WTC11 (cell line): Measurements from ENCODE around the gene SLC39A5. TPM values are rescaled to one million over a fixed set of nuclear protein-coding genes. Genes with fewer than 3 reads are reported as not detected.
A peak's percentile ranks its signal among the peaks of the same experiment; 100 is the strongest.

Experiments
- ATAC-seq: fragments of 200-7000 bp; cut with Tn5 transposase; 2 replicates; pipeline ENCODE4 v1.10.0; 2021; ENCODE audit warnings: mild to moderate bottlenecking, moderate library complexity
- Bru-seq: library from RNA; stranded (reverse); fragments of 400-500 nt; gene quantifications from one replicate; lab custom pipeline; 2021; lab: Mats Ljungman, UMichigan
- CTCF ChIA-PET: fragments of 300-600 bp; sonication (Branson Sonifier 250); formaldehyde crosslinking; loops from one replicate; lab custom pipeline; 2021; ENCODE audit warnings: antibody characterized with exemption; lab: Charles Lee
- POLR2A ChIA-PET: fragments of 350-600 bp; sonication (Branson Sonifier 250); formaldehyde crosslinking; loops from one replicate; lab custom pipeline; 2021; ENCODE audit warnings: antibody characterized with exemption; lab: Charles Lee
- DNase-seq: peaks from one replicate; pipeline ENCODE4 v3.0.0; 2021; ENCODE audit warnings: low spot score
- H3K27ac Mint-ChIP-seq: 2 replicates; pipeline ENCODE4 v1.8.0; 2021; ENCODE audit warnings: mixed read lengths
- H3K27me3 Mint-ChIP-seq: 2 replicates; pipeline ENCODE4 v1.8.0; 2021; ENCODE audit warnings: low read depth, mild to moderate bottlenecking, moderate library complexity, mixed read lengths
- H3K36me3 Mint-ChIP-seq: 2 replicates; pipeline ENCODE4 v1.8.0; 2021; ENCODE audit warnings: mixed read lengths
- H3K4me1 Mint-ChIP-seq: 2 replicates; pipeline ENCODE4 v1.8.0; 2022; ENCODE audit warnings: mixed read lengths
- H3K4me3 Mint-ChIP-seq: 2 replicates; pipeline ENCODE4 v1.8.0; 2021; ENCODE audit warnings: mild to moderate bottlenecking, moderate library complexity, mixed read lengths
- H3K9me3 Mint-ChIP-seq: 2 replicates; pipeline ENCODE4 v1.8.0; 2021; ENCODE audit warnings: mixed read lengths
- ATF6 ChIP-seq: sonication (generic); formaldehyde crosslinking; IDR thresholded peaks from 2 replicates; pipeline ENCODE4 v1.8.1; 2023; ENCODE audit warnings: mild to moderate bottlenecking, missing genetic modification reagents
- ELF4 ChIP-seq: sonication (generic); formaldehyde crosslinking; IDR thresholded peaks from 2 replicates; pipeline ENCODE4 v1.8.1; 2022; ENCODE audit warnings: low read depth, mild to moderate bottlenecking, moderate library complexity, missing genetic modification reagents
- FOXP4 ChIP-seq: sonication (generic); formaldehyde crosslinking; IDR thresholded peaks from 2 replicates; pipeline ENCODE4 v1.8.0; 2022; ENCODE audit warnings: mild to moderate bottlenecking, missing genetic modification reagents
- NR3C1 ChIP-seq: sonication (generic); formaldehyde crosslinking; conservative IDR thresholded peaks from 2 replicates; pipeline ENCODE4 v1.8.1; 2023; ENCODE audit warnings: low read depth, mild to moderate bottlenecking, missing genetic modification reagents
- SP1 ChIP-seq: sonication (generic); formaldehyde crosslinking; conservative IDR thresholded peaks from 2 replicates; pipeline ENCODE4 v1.8.1; 2022; ENCODE audit warnings: missing genetic modification reagents
- TP53 ChIP-seq: sonication (generic); formaldehyde crosslinking; IDR thresholded peaks from 2 replicates; pipeline ENCODE4 v1.8.1; 2023; ENCODE audit warnings: mild to moderate bottlenecking, missing genetic modification reagents
- ZNF532 ChIP-seq: fragments of 250-450 bp; sonication (Bioruptor Pico); IDR thresholded peaks from 2 replicates; pipeline ENCODE4 v1.9.0; 2021; ENCODE audit warnings: mild to moderate bottlenecking, borderline replicate concordance
- long read RNA-seq, 3 experiments: library from RNA in 1 of 3; library from capped mRNA in 1 of 3; library from polyadenylated mRNA in 1 of 3; unstranded in 2 of 3; stranded (forward) in 1 of 3; transcript quantifications; one replicate each; pipeline ENCODE4 v2.0.0, GENCODE V29; 2021
- total RNA-seq: library from RNA; stranded (reverse); gene quantifications from 3 replicates; pipeline ENCODE4 v1.2.3, GENCODE V29; 2021
- TF ChIP-seq, protein P1 (sequence below): fragments of 250-450 bp; sonication (Bioruptor Pico); IDR thresholded peaks from 2 replicates; pipeline ENCODE4 v2.1.2; 2022; ENCODE audit warnings: mild to moderate bottlenecking, moderate library complexity
- TF ChIP-seq, protein P2 (sequence below): fragments of 250-450 bp; sonication (Bioruptor Pico); IDR thresholded peaks from 2 replicates; pipeline ENCODE4 v1.9.0; 2021; ENCODE audit warnings: moderate library complexity, mild to moderate bottlenecking, inconsistent platforms, borderline replicate concordance
- TF ChIP-seq, protein P3 (sequence below): sonication (generic); formaldehyde crosslinking; conservative IDR thresholded peaks from 2 replicates; pipeline ENCODE4 v1.8.1; 2022; ENCODE audit warnings: mild to moderate bottlenecking, missing genetic modification reagents
- TF ChIP-seq, protein P4 (sequence below): sonication (generic); formaldehyde crosslinking; IDR thresholded peaks from 2 replicates; pipeline ENCODE4 v1.8.1; 2022; ENCODE audit warnings: low read depth, mild to moderate bottlenecking, moderate library complexity, missing genetic modification reagents, borderline replicate concordance
- TF ChIP-seq, protein P5 (sequence below): sonication (generic); formaldehyde crosslinking; conservative IDR thresholded peaks from 2 replicates; pipeline ENCODE4 v1.8.1; 2023; ENCODE audit warnings: mild to moderate bottlenecking, low read depth, missing genetic modification reagents, moderate library complexity

Gene SLC39A5, protein sequence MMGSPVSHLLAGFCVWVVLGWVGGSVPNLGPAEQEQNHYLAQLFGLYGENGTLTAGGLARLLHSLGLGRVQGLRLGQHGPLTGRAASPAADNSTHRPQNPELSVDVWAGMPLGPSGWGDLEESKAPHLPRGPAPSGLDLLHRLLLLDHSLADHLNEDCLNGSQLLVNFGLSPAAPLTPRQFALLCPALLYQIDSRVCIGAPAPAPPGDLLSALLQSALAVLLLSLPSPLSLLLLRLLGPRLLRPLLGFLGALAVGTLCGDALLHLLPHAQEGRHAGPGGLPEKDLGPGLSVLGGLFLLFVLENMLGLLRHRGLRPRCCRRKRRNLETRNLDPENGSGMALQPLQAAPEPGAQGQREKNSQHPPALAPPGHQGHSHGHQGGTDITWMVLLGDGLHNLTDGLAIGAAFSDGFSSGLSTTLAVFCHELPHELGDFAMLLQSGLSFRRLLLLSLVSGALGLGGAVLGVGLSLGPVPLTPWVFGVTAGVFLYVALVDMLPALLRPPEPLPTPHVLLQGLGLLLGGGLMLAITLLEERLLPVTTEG
- 0.26 to 0.62 TPM (median 0.46 TPM) in 3 replicates for total RNA-seq
- percentile 16 among the genes with signal in this experiment for Bru-seq, nascent RNA
- long read RNA-seq, experiment 1, result 0 reads
- long read RNA-seq, experiment 2, result 0 reads
- long read RNA-seq, experiment 3, result 0 reads

- no peak within 1 kb of the TSS for H3K4me3 Mint-ChIP-seq
- TF ChIP-seq, protein P1, sequence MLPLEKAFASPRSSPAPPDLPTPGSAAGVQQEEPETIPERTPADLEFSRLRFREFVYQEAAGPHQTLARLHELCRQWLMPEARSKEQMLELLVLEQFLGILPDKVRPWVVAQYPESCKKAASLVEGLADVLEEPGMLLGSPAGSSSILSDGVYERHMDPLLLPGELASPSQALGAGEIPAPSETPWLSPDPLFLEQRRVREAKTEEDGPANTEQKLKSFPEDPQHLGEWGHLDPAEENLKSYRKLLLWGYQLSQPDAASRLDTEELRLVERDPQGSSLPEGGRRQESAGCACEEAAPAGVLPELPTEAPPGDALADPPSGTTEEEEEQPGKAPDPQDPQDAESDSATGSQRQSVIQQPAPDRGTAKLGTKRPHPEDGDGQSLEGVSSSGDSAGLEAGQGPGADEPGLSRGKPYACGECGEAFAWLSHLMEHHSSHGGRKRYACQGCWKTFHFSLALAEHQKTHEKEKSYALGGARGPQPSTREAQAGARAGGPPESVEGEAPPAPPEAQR (CRISPR knock-in tag), result no peak
- TF ChIP-seq, protein P2, sequence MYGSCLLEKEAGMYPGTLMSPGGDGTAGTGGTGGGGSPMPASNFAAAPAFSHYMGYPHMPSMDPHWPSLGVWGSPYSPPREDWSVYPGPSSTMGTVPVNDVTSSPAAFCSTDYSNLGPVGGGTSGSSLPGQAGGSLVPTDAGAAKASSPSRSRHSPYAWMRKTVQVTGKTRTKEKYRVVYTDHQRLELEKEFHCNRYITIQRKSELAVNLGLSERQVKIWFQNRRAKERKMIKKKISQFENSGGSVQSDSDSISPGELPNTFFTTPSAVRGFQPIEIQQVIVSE (CRISPR knock-in tag), result no peak
- TF ChIP-seq SP1 (CRISPR knock-in tag) (no peak), TP53 (no peak), ATF6 (no peak), FOXP4 (no peak), ELF4 (CRISPR knock-in tag) (no peak), ZNF532 (CRISPR knock-in tag) (no peak), NR3C1 (no peak)
- TF ChIP-seq, protein P3, sequence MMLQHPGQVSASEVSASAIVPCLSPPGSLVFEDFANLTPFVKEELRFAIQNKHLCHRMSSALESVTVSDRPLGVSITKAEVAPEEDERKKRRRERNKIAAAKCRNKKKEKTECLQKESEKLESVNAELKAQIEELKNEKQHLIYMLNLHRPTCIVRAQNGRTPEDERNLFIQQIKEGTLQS (CRISPR knock-in tag), result no peak
- TF ChIP-seq, protein P4, sequence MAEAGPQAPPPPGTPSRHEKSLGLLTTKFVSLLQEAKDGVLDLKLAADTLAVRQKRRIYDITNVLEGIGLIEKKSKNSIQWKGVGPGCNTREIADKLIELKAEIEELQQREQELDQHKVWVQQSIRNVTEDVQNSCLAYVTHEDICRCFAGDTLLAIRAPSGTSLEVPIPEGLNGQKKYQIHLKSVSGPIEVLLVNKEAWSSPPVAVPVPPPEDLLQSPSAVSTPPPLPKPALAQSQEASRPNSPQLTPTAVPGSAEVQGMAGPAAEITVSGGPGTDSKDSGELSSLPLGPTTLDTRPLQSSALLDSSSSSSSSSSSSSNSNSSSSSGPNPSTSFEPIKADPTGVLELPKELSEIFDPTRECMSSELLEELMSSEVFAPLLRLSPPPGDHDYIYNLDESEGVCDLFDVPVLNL, result no peak
- TF ChIP-seq, protein P5, sequence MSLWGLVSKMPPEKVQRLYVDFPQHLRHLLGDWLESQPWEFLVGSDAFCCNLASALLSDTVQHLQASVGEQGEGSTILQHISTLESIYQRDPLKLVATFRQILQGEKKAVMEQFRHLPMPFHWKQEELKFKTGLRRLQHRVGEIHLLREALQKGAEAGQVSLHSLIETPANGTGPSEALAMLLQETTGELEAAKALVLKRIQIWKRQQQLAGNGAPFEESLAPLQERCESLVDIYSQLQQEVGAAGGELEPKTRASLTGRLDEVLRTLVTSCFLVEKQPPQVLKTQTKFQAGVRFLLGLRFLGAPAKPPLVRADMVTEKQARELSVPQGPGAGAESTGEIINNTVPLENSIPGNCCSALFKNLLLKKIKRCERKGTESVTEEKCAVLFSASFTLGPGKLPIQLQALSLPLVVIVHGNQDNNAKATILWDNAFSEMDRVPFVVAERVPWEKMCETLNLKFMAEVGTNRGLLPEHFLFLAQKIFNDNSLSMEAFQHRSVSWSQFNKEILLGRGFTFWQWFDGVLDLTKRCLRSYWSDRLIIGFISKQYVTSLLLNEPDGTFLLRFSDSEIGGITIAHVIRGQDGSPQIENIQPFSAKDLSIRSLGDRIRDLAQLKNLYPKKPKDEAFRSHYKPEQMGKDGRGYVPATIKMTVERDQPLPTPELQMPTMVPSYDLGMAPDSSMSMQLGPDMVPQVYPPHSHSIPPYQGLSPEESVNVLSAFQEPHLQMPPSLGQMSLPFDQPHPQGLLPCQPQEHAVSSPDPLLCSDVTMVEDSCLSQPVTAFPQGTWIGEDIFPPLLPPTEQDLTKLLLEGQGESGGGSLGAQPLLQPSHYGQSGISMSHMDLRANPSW (CRISPR knock-in tag), result no peak
- peaks cover 10% of the 10 kb centered on the region for H3K4me1 Mint-ChIP-seq
- H3K36me3 Mint-ChIP-seq, result peaks cover 5% of the 10 kb centered on the region; the same call in 1 of the 2 replicates
- ChIA-PET POLR2A (interaction anchor here (1.9 kb wide), 1 partner anchor 8 kb away, joined by 11 read pairs; the partner anchor contains the start of gene RNF41), CTCF (interaction anchor here (0.7 to 2.0 kb wide), 6 partner anchors 8 to 86 kb away, joined by 3 to 14 read pairs (median 5); partner anchors contain the start of genes ANKRD52, CNPY2 and RNF41)
- ATAC-seq (no peak), DNase-seq (no peak)
- no peak within 1 kb of the TSS for H3K27ac Mint-ChIP-seq
- H3K27me3 Mint-ChIP-seq, result peaks cover 21% of the 10 kb centered on the region
- H3K9me3 Mint-ChIP-seq, result no peaks in the 10 kb centered on the region
Measured at GRCh38 chr12:56229916-56230431, at the start of gene SLC39A5. SLC39A5 (plus strand) TSS chr12:56230051; CDS start chr12:56231275, 1,224 bp downstream.
